ENCODE measurements around the gene ZNF334. TPM values are rescaled to one million over a fixed set of nuclear protein-coding genes. Genes with fewer than 3 reads are reported as not detected.

The ZNF334 gene
- total RNA-seq, 1 donor from 2014 or later = under 0.01 TPM

DNA sequence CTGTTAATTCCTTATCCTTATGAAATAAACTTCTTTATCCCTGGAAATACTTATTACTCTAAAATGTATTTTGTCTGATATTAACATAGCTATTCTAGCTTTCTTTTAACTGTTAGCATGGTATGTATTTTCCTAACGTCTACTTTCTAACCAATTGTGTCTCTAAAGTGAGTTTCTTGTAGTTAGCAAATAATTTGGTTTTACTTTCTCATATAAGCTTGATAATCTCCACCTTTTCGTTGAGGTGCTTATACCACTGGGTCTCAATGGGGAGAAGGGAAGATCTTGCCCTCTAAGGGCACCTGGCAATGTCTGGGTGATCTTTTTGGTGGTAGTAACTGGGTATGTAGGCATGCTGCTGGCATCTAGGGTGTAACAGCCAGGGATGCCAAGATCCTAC lies 25.7 kb downstream of the ZNF334 start:
- DNase-seq (ENCODE audit: low read depth, low spot score) = no peak

GRCh38 chr20:46485431-46485830 lies 27.9 kb downstream of the ZNF334 start:
- no peak for DNase-seq (ENCODE audit: low read depth, low spot score)

- DNase-seq (ENCODE audit: low read depth, low spot score) = no peak
Observed at GRCh38 chr20:46484954-46485353, 28.4 kb downstream of the ZNF334 start.

GRCh38 chr20:46483879-46484278 lies 29.5 kb downstream of the ZNF334 start:
- no peak for DNase-seq (ENCODE audit: low read depth, low spot score)

DNA sequence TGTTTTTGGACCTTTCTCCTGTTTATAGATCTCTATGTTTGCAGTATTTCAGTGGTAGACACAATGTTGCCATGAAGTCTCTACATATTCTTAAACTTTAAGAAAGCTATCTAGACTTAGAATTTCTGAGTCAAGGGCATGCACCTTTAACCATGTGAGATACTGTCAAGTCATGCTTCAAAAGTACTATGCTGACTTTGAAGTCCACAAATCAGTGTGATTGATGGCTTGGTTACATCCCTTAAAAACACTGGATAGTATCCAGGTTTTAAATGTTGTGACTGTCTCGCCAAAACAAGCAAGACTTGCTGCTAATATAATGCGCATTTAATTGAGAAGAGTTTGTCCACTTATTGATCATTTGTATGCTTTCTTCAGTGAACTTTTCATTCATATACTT lies 30.5 kb downstream of the ZNF334 start:
- no peak for DNase-seq (ENCODE audit: low read depth, low spot score)

- no peak for DNase-seq (ENCODE audit: low read depth, low spot score)
Observed at GRCh38 chr20:46477640-46478039, 35.7 kb downstream of the ZNF334 start.

- DNase-seq (ENCODE audit: low read depth, low spot score) = no peak
Observed at GRCh38 chr20:46477225-46477624, 36.1 kb downstream of the ZNF334 start.

GRCh38 chr20:46468508-46468907 lies 44.9 kb downstream of the ZNF334 start:
- no peak for DNase-seq (ENCODE audit: low read depth, low spot score)

DNA sequence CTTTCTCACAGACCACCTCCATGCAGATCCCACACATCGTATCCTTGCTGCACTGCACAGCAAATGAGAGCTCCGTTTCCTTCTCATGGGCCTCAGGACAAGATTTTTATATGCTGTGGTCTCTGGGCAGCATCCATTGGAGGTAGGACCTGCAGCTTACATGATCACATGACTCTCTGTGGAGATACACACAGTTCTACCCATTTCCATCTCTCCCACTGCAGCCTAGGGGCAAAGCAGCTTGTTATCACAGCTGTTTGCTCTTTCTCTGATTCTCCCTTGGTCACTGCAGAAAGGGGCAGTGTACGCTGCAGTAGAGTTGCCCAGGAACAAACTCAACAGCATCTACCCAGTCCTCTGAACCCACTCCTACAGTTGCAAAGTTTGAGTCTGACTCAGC lies 48.9 kb downstream of the ZNF334 start:
- DNase-seq (ENCODE audit: low read depth, low spot score) = no peak

DNA sequence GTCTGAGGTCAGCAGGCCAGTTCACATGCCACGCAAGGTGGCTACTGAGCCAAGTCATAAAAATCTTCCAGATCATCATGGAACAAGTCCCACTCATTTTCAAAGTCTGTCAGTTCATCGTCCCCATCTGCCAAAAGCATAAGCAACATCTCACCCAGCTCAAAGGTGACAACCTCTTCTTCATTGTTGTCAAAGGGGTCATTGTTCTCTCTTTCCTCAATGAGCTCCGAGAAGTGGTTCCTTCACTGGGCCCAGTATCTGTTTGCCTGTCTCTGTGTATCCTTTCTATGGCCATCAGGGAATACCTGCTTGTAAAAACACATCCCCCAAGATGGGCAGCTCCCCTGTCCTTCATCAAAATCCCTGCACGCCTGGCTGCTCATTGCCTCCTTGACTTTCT lies 49.5 kb downstream of the ZNF334 start:
- no peak for DNase-seq (ENCODE audit: low read depth, low spot score)

- no peak for DNase-seq (ENCODE audit: low read depth, low spot score)
Observed at GRCh38 chr20:46461808-46462207, 51.6 kb downstream of the ZNF334 start.

DNA sequence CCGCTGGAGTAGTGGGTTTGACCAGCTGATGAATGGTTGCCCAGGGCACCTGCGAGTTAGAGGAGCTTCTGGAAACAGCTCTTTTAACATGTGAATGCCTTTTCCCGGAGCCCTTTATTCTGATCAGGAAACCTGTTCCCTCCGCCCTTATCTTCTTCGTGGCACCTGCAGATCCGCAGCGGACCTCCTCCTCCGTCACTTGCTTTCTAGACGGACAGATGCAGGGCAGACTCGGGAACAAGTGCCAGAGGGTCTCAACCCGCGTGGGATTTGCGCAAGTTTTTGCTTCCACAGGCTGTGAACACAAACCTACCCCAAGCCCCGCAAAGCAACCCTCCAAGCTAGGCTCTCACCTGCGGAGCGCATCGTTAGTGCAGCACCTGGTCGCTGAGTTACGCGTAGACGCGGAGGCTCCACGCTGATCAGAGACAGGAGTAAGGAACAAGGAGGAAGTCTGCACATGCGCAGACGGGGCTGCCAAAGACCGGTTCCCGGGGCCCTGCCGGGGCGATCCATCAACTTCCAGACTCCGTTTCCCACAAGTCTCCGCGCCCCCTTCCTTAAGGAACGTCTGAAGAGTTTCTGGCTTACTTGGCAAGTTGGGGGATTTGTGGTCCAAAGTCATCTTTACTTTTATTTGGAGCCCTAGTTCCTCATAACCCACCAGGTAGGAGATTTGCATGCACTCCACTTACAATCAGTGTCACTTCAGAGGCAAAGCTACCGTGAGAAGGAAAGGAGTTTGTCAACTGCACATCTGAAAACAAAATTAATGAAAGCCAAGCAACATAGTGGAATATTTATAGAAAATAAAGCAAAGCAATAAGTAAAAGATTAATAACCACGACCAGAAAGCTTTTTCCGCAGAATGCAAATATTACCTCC lies 54.3 kb downstream of the ZNF334 start:
- DNase-seq (ENCODE audit: low read depth, low spot score) = no peak

DNA sequence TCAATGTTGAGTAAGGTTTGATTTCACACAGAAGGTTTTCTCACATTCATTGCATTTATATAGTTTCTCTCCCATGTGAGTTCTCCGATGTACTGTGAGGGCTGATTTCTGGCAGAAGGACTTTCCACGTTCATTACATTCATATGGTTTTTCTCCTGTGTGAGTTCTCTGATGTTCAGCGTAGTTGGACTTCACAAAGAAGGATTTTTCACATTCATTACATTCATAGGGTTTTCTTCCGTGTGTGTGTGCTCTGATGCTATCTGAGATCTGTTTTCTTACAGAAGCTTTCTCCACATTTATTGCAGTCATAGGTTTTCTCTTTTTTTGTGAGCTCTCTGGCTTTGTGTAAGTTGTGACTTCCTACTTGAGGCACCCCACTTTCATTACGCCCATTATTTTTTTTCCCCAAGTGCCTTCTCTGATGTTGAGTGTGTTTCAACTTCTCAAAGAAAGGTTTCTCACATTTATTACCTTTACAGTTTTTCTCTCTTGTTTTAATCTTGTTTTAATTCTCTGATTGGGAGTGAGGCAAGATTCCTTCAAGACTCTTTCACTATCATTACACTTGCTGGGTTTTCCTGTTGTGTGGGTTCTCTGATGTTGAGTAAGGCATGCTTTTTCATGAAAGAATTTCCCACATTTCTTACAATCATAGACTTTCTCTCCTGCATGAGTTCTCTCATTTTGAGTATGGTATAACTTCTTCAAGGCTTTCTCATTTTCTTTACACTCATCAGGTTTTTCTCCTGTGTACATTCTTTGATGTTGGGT lies 56.9 kb downstream of the ZNF334 start:
- DNase-seq (ENCODE audit: low read depth, low spot score) = no peak

- DNase-seq (ENCODE audit: low read depth, low spot score) = no peak
Observed at GRCh38 chr20:46455729-46456128, 57.6 kb downstream of the ZNF334 start.

Other genes starting within 250 kb of the ZNF334 start
- gene CDH22, start 205.1 kb downstream of the ZNF334 start, total RNA-seq = not detected in 2 replicates
- 22.4 and 36.9 TPM in 2 replicates for gene ELMO2, start 106.9 kb downstream of the ZNF334 start, total RNA-seq
- not detected in 2 replicates for gene OCSTAMP, start 37.1 kb upstream of the ZNF334 start, total RNA-seq
- gene SLC13A3, start 137.9 kb upstream of the ZNF334 start, total RNA-seq = 0.04 and 0.40 TPM in 2 replicates
- 17.6 and 19.6 TPM in 2 replicates for gene TP53RK, start 175.9 kb upstream of the ZNF334 start, total RNA-seq
- 6.5 and 8.1 TPM in 2 replicates for gene SLC2A10, start 196.1 kb upstream of the ZNF334 start, total RNA-seq

All from pulmonary artery endothelial cell (primary cell).